NCI-H2227 (cell line): ENCODE data around the gene EPHA1.

ENCODE experiments used
- DNase-seq: peaks from one replicate; lab custom pipeline; 2025; ENCODE audit not compliant: unreplicated experiment; lab: John Stamatoyannopoulos, UW

Gene EPHA1

DNA sequence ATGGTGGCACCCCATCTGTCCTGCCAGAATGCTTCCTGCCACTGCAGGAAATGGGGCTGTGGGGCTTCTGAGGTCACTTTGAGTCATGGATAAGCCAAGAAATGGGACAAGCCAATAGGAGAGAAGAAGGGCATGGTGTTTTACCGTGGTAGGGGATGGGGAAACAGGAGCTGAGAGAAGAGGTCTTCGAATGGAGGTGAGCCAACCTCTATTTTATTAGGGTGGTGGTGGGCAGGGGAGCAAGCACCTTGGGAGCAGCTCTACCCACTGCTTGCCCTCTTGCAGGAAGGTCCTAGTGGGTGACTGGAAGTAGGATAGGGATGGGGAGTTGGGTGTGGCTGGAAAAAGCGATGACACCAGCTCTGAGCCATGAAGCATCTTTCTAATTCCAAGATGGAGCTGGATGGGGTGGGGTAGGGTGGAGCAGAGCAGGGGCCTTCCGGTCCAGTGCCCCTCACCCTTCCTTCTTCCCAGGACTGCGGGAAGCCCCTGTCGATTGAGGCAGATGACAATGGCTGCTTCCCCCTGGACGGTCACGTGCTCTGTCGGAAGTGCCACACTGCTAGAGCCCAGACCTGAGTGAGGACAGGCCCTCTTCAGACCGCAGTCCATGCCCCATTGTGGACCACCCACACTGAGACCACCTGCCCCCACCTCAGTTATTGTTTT is 18.4 kb downstream of the EPHA1 start:
- DNase-seq = no peak

DNA sequence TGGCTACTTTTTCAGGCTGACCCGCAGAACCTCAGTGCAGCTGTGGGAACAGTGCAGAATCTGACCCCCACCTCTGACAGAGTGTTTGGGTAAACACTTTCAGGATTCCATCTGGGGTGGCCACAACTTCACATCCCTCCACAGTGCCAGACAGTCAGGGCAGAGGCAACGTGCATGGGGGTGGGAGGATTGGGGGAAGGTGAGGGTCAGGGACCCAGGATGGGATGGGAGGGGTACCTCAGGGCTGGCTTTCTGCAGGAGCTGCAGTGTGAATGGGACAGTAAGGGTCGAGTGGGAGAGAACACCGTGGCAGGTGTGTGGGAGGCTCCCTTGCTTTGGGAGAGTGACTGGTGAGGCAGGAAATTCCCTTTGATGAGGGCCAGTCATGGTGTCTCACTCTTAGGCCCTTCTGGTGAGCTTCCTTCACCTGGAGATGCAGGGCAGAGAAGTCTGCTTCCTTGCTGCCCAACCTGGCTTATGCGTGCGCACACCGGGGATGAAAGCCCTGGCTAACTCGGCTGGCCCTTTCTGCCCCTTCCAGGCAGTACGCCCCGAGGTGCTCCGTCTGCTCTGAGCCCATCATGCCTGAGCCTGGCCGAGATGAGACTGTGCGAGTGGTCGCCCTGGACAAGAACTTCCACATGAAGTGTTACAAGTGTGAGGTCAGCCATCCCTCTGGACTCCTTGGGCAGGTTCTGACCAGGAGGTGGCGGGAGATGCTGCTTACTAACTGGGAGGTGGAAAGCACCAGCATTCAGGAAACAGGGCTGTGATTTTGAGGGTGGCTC is 19.1 kb downstream of the EPHA1 start:
- DNase-seq = no peak

DNA sequence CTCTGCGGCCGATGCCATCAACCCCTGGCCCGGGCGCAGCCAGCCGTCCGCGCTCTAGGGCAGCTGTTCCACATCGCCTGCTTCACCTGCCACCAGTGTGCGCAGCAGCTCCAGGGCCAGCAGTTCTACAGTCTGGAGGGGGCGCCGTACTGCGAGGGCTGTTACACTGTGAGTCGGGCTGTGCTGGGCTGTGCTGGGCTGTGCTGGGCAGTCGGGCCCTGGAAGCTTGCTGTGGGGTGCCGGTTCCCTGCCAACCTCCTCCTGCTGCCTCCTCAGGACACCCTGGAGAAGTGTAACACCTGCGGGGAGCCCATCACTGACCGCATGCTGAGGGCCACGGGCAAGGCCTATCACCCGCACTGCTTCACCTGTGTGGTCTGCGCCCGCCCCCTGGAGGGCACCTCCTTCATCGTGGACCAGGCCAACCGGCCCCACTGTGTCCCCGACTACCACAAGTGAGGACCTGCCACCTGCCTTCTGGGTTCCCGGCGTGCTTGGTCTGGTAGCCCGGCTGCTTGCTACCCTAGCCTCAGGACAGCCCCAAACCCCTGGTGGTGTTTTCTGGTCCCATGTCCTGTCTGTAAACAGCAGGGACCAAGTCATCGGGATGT is 20.1 kb downstream of the EPHA1 start:
- no peak for DNase-seq

DNA sequence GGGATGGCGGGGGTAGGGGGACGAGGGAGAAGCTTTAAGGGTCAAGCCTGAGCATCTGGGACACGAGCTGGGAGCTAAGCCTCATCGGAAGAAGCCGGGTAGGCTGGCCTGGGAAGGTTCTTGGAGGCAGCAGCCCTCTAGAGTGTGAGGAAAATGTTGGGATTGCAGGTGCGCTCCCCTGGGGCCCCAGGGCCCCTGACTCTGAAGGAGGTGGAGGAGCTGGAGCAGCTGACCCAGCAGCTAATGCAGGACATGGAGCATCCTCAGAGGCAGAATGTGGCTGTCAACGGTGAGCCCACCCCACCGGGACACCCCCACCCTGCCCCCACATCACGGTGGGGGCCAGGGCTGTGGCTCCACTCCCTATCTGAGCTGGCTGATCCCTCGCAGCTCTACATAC is 20.6 kb downstream of the EPHA1 start:
- DNase-seq = no peak

DNA sequence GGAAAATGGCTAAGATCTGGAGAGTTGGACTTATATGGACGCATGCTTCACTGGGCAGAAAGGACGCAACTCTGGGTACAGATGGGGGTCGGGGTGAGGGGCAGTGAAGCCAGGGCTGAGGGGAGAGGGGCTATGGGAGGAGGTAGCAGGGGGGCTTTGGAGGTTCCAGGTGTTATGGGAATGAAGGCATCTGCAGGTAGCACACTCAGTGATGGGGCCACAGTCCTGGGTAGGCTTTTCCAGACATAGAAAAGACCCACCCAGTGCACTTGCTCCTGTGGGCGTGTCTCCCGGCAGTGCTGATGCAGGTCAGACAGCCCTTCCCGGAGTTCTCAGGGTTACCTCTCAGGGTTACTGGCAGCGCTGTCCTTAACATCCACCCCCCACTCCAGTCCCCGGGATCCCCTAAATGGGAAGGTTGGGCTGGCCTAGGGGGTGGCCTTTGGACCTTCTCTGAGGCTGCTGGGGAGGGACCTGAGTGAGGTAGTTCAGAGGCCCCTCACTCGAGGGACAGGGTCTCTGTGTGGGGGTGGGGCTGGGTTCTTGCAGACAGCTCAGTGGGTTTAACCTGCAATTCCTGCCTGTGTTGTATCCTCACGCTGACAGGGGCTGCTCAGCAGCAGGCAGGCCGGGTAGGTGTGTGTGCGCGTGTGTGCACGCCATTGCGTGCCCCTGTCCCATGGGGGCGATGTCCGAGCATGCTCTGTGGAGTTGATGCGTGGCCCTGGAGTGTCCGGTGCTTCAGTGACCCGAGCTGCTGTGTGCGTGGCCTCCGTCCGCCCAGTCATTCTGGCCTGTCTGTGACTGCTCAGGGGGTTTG is 21.3 kb downstream of the EPHA1 start:
- no peak for DNase-seq

DNA sequence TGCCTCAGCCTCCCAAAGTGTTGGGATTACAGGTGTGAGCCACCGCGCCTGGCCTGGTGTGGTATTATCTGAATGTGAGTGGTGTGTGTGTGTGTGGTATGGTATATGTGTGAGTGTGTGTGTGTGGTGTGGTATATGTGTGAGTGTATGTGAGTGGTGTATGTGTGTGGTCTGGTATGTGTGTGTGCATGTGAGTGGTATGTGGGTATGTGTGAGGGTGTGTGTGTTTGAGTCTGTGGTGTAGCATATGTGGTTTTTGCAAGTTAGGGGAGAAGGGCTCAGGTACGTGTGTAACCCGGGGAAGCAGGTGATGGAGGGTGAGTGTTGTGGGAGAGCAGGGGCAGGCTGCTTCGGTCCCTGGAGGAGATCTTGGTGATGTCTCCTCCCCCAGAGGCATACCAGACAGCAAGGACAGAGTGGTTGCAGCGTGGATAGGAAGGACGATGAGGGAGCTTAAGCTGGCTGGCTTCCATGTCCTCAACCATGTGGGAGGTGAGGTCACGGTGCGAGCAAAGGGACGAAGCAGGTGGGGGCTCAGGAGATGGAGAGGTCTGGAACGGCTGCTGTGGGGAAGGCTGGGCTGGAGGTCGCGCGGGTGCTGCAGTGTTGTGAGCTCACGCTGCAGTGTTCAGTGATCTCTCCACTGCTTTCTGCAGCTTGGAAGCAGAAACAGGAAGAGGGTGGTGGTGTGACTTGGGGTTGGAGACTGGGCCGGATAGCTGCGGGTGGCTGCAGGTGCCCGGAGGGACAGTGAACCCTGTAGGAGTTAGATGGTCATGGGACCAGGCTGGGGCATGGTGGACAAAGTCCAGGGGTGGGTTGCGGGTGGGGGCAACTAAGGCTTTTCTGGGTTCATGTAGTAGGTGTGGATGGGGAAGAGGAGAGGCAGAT is 22.5 kb downstream of the EPHA1 start:
- DNase-seq = no peak

DNA sequence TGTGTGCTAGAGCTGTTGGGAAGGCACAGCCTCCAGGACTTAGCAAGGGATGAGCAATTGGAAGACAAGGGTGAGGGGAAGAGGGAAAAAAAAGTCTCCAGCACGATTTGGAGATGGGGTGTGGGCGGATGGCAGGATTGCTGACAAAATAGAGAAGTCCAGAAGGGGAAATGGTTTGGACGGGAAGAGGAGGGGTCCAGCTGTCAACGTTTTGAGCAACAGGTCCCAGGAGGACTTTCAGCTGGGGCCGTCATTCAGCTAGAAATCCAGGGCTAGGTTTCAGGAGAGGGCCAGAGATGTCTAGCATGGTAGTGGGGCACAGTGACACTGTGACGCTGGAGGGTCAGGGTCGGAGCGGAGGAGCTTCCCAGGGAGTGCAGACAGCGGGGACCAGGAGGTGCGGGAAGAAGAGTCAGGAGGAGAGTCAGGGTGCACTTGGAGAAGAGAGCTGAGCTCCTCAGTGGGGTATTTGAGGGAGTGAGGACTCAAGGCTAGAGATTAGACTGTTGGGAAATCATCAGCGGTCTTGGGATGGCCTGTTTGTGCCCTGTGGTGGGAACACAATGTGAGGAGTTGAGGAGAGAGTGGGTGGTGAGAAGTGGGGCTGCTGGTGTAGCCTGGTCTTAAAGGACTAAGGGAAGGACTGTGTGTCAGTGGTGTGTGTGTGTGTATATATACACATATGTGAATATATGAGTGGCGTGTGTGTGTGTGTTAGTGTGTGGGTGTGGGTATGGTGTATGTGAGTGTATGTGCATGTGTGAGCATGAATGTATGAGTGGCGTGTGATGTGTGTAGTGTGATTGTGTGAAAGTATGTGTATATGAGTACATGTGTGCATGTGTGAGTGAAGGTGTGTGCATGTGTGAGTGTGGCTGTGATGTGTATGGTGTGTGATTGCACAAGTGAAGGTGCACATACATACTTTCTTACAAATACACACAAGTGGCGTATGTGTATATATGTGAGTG is 23.7 kb downstream of the EPHA1 start:
- no peak for DNase-seq

DNA sequence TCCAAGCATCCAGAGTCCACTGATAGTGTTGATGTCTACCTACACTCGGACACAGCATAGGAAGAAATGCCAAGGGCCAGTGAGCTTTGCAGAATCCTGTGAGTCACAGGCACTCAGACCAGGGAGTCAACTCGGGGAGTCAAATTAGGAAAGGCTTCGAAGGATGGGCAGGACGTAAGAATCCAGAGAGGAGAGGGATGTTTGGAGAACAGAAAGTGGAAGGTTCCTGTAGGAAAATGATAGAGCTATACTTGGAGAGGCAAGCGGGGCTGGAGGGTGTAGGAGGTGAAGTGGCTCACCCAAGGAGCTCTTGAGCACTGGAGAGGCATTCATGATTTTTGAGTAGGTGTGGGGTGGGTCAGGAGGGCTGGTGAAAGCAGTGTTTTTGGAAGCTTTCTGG is 24.5 kb downstream of the EPHA1 start:
- DNase-seq = no peak

DNA sequence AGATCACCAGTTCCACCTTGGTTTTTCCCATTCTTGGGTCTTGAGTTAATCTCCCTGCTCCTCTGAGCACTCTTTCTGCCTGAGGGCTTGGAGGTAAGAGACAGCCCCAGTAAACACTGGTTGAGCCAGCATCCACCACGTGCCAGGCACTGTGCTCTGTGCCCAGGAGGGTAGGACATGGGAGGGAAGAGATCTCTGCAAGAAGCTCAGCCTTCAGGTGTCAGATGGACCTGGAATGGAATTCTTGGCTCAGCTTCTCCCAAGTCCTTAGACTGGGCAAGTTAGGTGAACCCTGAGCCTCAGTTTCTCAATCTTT is 25.1 kb downstream of the EPHA1 start:
- no peak for DNase-seq

DNA sequence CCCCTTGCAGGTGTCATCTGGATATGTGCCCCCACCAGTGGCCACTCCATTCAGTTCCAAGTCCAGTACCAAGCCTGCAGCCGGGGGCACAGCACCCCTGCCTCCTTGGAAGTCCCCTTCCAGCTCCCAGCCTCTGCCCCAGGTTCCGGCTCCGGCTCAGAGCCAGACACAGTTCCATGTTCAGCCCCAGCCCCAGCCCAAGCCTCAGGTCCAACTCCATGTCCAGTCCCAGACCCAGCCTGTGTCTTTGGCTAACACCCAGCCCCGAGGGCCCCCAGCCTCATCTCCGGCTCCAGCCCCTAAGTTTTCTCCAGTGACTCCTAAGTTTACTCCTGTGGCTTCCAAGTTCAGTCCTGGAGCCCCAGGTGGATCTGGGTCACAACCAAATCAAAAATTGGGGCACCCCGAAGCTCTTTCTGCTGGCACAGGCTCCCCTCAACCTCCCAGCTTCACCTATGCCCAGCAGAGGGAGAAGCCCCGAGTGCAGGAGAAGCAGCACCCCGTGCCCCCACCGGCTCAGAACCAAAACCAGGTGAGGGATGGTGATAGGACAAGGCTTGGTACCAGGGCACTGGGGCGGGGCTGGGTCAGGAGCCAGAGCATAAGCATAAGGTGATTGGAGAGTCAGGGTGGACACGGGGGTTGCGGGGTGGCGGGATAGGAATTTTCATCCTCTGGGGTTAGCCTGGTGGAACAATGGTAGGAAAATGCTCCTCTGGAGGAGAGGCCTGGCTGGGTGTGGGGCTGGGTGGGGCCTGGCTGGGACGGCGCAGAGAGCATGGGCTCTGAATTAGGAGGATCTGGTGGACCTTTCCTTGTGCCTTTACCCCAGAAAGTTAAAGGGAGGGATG is 25.6 kb downstream of the EPHA1 start:
- no peak for DNase-seq

DNA sequence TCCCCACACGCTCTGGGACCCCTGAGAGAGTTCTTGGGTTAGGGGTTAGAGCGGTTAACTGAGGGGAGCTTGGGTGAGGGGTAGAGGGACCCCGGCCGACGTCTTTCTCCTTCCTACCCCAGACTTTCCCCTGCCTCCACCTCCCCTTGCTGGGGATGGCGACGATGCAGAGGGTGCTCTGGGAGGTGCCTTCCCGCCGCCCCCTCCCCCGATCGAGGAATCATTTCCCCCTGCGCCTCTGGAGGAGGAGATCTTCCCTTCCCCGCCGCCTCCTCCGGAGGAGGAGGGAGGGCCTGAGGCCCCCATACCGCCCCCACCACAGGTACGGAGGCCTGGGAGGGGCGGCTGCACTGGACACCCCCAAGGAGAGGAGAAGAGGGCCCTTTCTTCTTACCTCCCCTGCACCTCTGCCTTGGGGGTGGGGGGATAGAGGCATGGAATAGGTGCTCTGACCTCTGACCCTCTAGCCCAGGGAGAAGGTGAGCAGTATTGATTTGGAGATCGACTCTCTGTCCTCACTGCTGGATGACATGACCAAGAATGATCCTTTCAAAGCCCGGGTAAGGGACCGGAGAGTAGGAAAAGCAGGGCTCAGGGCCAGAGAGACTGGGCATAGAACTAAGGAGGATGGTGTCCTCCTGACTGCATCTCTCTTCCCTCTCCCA is 26.4 kb downstream of the EPHA1 start:
- DNase-seq = no peak

DNA sequence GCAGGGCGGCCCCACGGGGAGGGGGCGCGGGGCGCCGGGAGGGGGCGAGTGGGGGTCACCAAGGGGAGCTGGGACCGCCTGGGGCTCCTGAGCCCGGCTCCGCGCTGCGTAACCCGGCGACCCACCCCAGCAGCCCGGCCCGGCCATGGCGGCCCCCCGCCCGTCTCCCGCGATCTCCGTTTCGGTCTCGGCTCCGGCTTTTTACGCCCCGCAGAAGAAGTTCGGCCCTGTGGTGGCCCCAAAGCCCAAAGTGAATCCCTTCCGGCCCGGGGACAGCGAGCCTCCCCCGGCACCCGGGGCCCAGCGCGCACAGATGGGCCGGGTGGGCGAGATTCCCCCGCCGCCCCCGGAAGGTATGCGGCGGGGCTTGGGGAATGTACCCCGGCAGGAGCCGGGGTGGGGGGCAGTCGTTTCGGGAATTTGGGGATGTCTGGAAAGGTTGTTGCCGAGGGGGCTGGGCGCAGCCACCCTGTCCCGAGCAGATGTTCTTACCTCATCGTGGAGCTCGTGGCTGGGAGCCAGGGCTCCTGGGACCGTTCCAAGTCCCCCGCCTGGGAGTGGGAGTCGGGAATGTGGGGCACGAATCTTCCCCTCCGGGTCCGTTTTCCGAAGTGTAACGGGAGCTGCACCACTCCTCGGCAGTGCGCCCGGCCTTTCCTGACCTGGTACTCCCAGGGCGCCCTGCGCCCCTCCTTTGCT is 27.1 kb downstream of the EPHA1 start:
- no peak for DNase-seq

DNA sequence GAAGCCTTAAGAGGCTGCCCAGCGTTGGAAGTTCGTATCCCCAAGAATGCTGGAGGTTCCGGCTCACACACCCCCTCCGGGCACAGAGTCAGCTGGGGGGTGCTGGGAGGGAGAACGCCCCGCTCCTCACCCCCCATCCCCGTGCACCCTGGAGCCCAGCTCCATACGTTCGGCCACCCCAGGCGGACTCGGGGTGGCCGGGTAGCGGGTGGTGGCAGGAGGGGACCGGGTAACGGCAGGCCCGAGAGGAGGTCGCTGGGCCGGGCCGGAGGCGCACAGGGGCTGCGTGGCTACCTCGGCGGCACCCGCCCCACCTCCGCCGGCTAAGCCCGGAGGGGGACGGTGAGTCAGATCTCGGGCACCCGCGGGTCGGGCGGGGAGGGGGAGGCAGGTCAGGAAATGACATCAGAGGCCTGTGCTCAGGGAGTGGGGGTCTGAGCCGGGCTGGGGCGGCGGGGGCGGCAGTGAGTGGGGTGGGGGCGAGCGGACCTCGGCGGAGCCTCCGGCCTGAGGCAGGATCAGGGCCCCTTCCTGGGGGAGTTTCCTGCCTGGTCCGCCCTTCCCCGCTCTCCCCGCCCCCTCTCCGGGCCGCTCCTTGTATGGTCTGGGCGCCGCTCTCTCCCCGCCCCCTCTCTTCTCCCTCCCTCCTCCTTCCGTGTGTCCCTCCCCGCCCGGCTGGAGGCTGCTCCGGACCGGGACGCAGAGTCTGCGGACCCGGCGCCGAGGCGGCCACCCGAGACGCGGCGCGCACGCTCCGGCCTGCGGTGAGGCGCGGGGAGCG is 27.8 kb downstream of the EPHA1 start, which contains the start of gene ZYX:
ZYX (plus strand) TSS at position 700 of the 781 bp plus-strand sequence. CDS start 227 bp downstream, outside the sequence.
- peak; percentile 88 for DNase-seq

DNA sequence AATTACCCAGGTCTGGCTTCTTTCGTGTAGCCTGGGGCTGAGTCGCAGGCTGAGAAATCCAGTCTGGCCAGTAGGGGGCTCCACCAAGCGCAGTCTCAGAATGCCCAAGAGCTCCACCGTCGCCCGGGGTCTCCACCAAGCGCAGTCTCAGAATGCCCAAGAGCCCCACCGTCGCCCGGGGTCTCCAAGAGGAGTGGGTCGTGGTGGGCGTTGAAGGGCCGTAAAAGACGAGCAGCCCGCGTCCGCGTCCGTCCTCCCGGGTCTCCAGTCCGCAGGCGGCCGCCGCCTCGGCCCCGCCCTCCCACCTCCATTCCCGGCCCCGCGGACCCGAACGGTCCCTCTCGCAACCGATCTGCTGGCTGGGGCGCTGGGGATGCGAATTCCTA is 28.4 kb downstream of the EPHA1 start:
- peak; percentile 90 for DNase-seq

DNA sequence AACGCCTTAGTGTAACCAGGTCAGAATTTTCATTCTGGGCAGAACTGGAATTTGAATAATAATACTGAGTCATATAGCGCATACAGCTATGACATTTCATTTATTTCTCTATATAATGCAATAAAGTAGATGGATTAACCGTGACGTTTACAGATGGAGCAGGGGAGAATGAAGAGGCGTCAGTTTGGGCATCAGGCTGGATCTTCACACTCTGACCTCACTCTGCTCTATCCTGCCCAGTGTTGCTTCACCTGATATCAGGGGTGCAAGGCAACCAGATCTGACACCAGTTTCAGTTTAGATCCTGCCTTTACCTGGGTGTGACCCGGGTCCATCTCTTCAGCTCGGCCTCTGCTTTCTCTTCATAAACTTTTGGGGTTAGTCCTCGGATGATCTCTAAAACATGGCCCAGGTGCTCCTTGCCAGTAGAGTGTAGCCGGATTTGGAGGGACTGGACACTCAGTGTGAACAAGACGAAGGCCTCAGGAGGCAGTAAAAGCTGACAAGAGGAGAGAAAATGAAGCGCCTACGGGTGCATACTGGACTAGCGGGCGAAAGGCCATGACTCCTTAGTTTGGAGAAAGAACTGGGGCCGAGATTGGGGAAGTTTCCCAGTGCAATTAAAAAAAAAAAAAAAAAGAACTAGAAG is 28.9 kb downstream of the EPHA1 start:
- DNase-seq = peak; percentile 56

DNA sequence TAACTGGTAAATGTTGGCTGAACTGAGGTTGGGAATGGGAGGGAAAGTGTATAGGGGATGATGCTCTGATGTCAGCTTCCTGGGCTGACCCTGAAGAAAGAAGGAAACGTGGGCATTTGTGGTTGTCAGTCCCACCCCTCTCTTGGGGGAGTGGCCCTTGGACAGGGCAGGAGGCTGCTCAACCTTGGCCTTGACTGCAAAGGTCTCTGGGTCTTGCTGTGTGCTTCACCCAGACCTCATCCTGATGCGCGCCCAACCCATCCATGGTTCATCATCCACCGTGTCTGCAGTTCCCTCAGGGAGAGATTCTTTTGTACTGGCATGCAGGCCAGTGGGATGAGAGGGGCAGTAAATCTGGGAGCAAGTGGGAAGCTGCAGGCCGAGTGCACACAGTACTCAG is 32.3 kb downstream of the EPHA1 start:
- DNase-seq = no peak
